ACHN (cell line): ENCODE results near the gene MET.
A peak's percentile ranks its signal among the peaks of the same experiment; 100 is the strongest.
"Not testable (repeated sequence)": the region's sequence is repeated elsewhere in the genome, so short reads cannot be mapped to it uniquely, and the experiment has no call there.

Experiments used
- DNase-seq: peaks from one replicate; pipeline ENCODE4 v3.0.0-alpha.2; 2015
- in situ Hi-C: cut with HindIII; loops from 2 replicates; pipeline ENCODE4 v1.10.0; 2017; ENCODE audit warnings: low sequenced_read_pairs, low pct_ligation_motif_present, low pct_unique_long_range_greater_than_20kb

Gene MET

GRCh38 chr7:116713500-116713899 lies 41.5 kb downstream of the MET start:
- DNase-seq, result no peak
- in situ Hi-C loops, result no loop called here

- in situ Hi-C loops, result no loop called here
- DNase-seq, result no peak
Measured at GRCh38 chr7:116713918-116714317, 41.9 kb downstream of the MET start.

GRCh38 chr7:116715077-116715476 lies 43.1 kb downstream of the MET start:
- in situ Hi-C loops, result no loop called here
- peak; percentile 62 for DNase-seq

- in situ Hi-C loops, result no loop called here
- DNase-seq, result peak; percentile 48
Measured at GRCh38 chr7:116717137-116717536, 45.1 kb downstream of the MET start.

GRCh38 chr7:116723959-116724529 lies 52.0 kb downstream of the MET start:
- DNase-seq, in situ Hi-C loops: not testable (repeated sequence)

GRCh38 chr7:116724560-116725231 lies 52.7 kb downstream of the MET start:
- DNase-seq, result no peak
- in situ Hi-C loops, result no loop called here

- in situ Hi-C loops, result no loop called here
- DNase-seq, result no peak
Measured at GRCh38 chr7:116726149-116726548, 54.2 kb downstream of the MET start.

- DNase-seq, result no peak
- in situ Hi-C loops, result no loop called here
Measured at GRCh38 chr7:116726713-116727431, 54.9 kb downstream of the MET start.

- DNase-seq, result no peak
- in situ Hi-C loops, result no loop called here
Measured at GRCh38 chr7:116727432-116728009, 55.5 kb downstream of the MET start.

- in situ Hi-C loops, result no loop called here
Measured at GRCh38 chr7:116728413-116728812, 56.4 kb downstream of the MET start.

GRCh38 chr7:116730097-116731022 lies 58.4 kb downstream of the MET start:
- in situ Hi-C loops, result no loop called here
- DNase-seq, result no peak

More at GRCh38 chr7:116728413-116728812, 56.4 kb downstream of the MET start:
- DNase-seq, result no peak

- in situ Hi-C loops, result no loop called here
- DNase-seq, result peak; percentile 74
Measured at GRCh38 chr7:116731023-116731395, 59.0 kb downstream of the MET start.

GRCh38 chr7:116731445-116732335 lies 59.7 kb downstream of the MET start:
- in situ Hi-C loops, result no loop called here

GRCh38 chr7:116732788-116733694 lies 61.0 kb downstream of the MET start:
- DNase-seq, result no peak
- in situ Hi-C loops, result no loop called here

More at GRCh38 chr7:116731445-116732335, 59.7 kb downstream of the MET start:
- DNase-seq, result peak; percentile 48

GRCh38 chr7:116733924-116734580 lies 62.1 kb downstream of the MET start:
- no peak for DNase-seq
- in situ Hi-C loops, result no loop called here

- no peak for DNase-seq
Measured at GRCh38 chr7:116734710-116735109, 62.7 kb downstream of the MET start.

More at GRCh38 chr7:116734710-116735109, 62.7 kb downstream of the MET start:
- in situ Hi-C loops, result no loop called here
